RKO (cell line): ENCODE data around the gene FTCDNL1.

Source experiments
- DNase-seq: peaks from one replicate; pipeline ENCODE4 v3.0.0-alpha.2; 2016; ENCODE audit warnings: low spot score

Gene FTCDNL1

GRCh38 chr2:199791326-199791725 is 59.7 kb downstream of the FTCDNL1 start:
- DNase-seq, result no peak

DNA sequence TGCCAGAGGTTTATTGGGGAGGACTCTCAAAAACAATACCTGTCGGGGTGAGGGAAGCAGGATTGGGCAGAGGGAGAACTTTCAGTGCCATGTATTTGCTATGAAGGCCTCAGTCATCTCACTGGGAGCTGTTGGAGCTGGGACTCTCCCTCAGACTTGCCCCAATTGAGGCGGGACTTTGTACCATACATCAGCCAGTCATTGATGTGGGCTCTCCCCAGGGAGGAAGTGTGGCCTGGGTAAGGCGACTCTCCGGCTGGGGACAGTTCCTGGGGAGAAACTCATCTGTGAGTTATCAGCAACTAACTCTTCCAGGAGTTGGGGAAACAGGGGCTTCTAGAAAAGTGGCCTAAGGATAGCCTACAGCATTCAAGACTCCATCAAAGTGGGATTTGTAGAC is 66.5 kb downstream of the FTCDNL1 start:
- no peak for DNase-seq

DNA sequence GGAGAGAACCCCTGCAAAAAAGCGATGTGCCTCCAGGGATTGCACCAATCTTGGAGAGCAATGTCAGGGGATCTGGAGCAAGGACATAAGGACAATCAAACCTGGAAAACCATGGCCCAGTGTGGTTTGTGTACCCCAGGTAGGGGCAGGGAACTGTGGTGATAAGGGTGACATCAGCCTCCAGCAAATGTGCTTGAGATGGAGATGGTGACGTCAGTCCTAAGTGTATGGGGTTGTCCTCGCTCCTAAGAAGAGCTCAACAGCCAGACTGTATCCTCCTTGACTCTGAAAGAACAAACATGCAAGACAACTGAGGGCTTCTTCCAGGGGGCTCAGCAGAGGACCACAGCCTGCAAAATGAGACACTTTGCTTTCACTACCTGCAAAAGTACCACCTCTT is 71.4 kb downstream of the FTCDNL1 start:
- DNase-seq, result no peak

DNA sequence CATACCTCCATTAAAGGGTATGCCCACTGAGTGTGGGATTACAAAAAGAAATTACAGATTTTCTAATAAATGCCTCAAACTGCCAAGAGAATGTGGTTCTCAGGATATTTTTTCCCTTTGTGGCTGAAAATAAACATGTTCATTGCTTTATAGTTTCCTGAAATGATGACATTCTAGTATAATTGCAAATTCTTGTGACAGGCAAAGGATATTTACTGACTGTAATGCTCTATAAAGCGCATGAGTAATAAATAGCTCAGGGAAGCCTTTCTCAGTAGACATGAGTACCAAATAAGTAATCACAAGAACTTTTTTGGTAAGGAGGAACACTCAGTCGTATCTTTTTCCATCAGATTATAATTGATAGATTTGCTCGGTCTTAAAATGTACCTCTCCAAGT is 72.3 kb downstream of the FTCDNL1 start:
- no peak for DNase-seq

GRCh38 chr2:199777916-199778315 is 73.1 kb downstream of the FTCDNL1 start:
- DNase-seq, result no peak

DNA sequence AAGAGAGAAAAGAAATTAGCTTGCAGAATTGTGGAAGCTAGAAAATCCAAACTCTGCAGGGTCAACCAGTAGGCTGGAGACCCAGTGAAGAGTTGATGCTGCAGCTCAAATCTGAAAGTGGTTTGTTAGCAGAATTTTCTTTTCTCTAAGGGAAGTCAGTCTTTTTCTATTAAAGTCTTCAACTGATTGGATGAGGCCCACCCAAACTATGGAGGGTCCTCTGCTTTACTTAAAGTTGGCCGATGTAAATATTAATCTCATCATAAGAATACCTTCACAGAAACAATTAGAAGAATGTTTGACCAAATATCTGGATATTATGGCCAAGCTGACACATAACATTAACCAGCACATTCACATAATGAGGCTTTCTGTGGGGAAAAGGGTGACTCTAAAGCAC is 73.7 kb downstream of the FTCDNL1 start:
- no peak for DNase-seq

DNA sequence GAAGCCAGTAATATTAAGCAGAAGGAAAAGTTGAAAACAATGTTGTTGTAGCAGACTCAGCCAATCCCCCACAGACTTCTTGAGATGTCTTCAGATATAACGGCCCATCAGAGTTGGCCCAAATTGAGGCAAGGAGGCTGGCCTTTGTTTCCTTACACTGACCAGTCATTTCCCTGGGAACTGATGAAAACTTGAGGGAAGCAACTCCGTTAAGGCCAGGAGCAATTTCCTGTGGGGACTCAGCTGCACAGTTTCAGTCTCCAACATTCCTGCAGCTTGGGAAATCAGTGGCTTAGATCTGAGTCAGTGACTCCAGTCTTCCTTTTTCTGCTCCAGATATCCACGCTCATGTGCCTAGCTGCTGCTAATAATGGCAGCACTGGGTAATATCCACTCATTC is 75.7 kb downstream of the FTCDNL1 start:
- no peak for DNase-seq

- no peak for DNase-seq
Measured at GRCh38 chr2:199772035-199772976, 78.7 kb downstream of the FTCDNL1 start.

GRCh38 chr2:199770716-199771115 is 80.3 kb downstream of the FTCDNL1 start:
- no peak for DNase-seq

- no peak for DNase-seq
Measured at GRCh38 chr2:199765646-199766045, 85.3 kb downstream of the FTCDNL1 start.

GRCh38 chr2:199764273-199764800 is 86.7 kb downstream of the FTCDNL1 start:
- DNase-seq, result no peak

GRCh38 chr2:199762963-199763362 is 88.0 kb downstream of the FTCDNL1 start:
- no peak for DNase-seq

DNA sequence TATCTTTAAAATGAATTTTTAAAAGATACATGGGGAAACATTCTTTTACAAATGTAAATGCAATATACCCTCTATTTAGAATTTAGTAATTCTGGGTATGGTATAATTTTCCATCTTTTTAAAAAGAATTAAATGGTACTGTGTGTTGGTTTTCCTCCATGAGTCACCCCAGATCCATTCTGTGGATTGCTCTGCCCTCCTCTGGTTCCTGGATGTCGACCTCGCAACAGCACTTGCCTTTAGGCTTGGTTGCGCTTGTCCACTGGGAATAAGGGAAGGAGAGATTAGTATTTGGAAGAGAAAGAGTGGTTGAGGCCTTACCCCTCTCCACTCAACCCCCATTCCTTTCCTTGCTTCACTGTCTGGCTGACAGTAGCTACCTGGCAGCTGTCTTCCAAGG is 90.4 kb downstream of the FTCDNL1 start:
- DNase-seq, result no peak

- DNase-seq, result no peak
Measured at GRCh38 chr2:199757233-199757870, 93.6 kb downstream of the FTCDNL1 start.

DNA sequence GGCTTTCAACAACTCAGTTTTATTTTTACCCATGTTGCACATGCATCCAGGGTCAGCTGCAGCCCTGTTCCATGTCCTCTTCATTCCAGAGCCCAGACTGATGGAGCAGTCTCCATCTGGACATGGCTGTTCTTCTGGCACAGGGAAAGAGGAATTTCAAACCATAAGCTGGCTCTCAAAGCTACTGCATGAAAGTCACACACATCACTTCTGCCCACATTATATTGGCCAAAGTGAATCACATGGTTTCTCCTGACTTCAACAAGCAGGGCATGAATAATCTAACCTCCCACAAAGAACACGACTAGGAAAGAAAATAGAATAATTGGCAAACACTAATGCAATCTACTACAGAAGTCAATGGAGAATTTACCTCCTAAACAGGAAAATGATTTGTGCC is 94.2 kb downstream of the FTCDNL1 start:
- DNase-seq, result no peak

DNA sequence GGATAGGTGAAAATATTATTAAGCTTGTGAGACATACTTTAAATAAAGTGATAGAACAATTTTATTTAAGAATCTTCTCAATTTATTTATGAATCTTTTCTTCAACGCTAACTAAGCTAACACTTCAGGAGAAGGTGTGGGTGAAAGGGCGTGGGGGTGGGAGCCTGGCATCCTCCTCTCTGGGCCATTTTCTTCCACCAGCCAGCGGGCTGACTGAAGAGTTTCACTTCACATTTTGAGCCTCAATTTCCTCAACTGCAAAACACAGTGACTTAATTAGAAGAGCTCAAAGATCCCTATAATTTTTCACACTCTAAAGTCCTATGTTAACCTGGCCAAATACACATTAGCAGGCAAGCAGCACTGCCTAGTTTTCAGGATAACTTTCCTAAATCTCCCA is 94.8 kb downstream of the FTCDNL1 start:
- no peak for DNase-seq

DNA sequence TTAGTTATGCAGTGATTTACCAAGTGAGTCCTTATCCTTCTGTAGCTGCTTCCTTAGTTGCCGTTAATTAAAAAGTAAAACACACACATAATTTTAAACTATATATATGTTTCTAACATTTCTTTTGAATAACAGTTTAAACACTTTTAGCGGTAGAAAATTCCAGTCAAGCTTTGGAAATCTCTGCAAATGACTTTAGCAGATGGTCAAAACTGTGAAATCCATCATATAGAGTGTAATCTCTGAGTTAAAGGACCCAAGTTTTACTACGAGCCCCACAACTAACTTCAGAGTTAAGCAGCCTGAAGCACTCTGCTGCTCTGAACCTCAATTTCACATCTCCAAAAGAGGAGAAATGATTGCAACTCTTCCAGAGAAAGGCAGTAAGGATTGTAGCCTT is 96.2 kb downstream of the FTCDNL1 start:
- no peak for DNase-seq

DNA sequence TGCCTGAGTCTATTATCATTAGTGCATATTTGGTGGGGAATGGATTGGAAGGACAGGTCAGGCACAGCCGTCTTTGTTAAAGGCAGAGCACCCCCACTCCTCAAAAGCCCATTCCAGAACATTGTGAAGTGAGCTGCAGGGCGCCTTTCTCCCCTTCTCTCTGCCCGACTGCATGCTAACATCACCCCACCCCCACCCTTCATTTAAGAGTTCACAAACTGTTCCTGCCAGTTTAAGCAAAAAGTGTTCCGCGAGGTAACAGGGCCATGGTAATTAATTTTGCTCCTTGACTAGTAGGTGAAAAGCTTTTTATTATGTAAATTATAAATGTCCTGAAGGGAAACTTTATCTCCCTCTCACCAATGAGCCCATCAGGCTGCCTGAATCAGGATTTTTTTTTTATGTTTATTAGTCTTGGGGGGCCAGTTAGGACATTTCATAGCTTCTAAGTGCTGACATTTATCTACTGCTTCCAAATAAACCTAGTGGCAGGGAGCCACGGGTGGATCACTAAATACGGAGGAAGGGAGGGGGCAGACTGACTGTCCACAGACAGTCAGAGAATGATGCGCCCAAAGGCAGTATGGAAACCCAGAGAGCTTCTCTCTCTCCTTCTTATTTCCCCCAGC is 99.4 kb downstream of the FTCDNL1 start:
- no peak for DNase-seq

DNA sequence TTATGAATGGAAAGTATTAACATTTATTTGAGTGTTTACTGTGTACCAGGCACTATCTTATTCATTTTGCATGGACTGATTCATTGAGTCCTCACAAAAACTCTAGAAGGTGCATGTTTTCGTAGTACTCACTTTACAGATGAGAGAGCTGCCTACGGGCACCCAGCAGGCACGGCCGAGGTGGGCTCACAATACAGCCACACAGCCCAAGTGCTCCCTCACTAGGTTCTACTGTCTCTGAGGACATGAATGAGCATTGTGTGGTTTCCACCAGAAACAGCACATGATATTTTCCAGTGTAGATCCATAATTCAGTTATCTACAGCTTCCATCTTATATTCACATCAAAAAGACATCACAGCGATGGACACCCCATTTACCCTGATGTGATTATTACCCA is 101.4 kb downstream of the FTCDNL1 start:
- DNase-seq, result no peak

- DNase-seq, result no peak
Measured at GRCh38 chr2:199744724-199745123, 106.3 kb downstream of the FTCDNL1 start.

DNA sequence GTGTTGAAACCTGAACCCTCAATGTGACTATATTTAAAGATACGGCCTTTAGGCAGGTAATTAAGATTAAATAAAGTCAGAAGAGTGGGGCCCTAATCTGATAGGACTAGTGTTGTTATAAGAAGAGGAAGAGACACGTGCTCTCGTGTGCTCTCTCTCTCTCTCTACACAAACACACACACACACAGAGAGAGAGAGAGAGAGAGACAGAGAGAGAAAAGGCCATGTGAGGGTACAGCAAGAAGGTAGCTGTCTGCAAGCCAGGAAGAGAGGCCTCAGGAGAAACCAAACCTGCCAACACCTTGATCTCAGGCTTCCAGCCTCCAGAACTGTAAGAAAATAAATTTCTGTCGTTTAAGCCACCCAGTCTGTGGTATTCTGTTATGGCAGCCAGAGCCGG is 106.7 kb downstream of the FTCDNL1 start:
- DNase-seq, result no peak

GRCh38 chr2:199743415-199744120 is 107.4 kb downstream of the FTCDNL1 start:
- DNase-seq, result no peak
